DMS79 treated with DMSO at 0.1 percent for 48 hours (cell line): ENCODE results near the gene ZSCAN10.
"Not testable (repeated sequence)": the region's sequence is repeated elsewhere in the genome, so short reads cannot be mapped to it uniquely, and the experiment has no call there.

Experiments used
- DNase-seq: peaks from one replicate; lab custom pipeline; 2025; lab: John Stamatoyannopoulos, UW

Gene ZSCAN10

DNA sequence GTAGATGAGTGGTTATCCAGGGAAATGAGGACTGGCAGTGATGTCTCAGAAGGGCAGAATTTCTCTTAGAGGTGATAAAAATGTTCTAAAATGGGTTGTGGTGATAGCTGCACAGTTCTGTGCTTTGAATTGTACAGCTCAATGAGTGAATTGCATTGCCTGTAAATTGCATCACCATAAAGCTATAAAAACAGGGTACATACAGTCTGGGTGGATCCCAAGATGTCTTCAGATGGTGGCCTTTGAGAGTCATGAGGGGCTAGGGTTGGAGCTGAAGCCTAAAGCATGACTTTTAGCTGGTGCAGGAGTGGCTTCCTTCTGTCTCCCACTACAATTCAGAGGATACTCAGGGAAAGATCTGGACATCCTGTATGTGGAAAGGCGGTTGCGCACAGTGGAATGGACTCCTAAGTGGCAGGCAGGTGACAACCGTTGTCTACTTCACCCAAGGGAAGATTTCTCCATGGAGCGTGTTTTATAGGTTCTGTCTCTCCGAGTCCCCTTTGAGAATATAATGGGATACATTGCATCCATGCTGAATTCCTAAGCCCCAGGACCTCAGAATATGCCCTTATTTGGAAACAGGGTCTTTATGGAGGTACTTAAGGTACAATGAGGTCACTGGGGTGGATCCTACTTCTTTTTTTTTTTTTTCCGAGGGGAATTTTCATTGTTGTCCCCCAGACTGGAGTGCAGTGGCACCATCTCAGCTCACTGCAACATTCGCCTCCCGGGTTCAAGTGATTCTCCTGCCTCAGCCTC lies 35.3 kb downstream of the ZSCAN10 start:
- no peak for DNase-seq

DNA sequence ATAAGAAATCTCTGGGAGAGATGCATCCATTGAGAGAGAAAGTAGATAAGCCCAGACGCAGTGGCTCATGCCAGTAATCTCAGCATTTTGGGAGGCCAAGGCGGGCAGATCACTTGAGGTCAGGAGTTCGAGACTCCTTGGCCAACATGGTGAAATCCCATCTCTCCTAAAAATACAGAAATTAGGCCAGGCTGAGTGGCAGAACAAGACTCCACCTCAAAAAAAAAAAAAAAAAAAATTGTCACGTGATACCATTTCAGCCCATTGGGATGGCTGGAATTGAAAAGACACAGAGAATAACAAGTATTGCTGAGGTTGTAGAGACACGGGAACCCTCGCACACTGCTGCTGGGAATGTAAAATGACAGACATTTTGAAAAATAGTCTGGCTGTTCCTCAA lies 36.5 kb downstream of the ZSCAN10 start:
- DNase-seq = no peak

DNA sequence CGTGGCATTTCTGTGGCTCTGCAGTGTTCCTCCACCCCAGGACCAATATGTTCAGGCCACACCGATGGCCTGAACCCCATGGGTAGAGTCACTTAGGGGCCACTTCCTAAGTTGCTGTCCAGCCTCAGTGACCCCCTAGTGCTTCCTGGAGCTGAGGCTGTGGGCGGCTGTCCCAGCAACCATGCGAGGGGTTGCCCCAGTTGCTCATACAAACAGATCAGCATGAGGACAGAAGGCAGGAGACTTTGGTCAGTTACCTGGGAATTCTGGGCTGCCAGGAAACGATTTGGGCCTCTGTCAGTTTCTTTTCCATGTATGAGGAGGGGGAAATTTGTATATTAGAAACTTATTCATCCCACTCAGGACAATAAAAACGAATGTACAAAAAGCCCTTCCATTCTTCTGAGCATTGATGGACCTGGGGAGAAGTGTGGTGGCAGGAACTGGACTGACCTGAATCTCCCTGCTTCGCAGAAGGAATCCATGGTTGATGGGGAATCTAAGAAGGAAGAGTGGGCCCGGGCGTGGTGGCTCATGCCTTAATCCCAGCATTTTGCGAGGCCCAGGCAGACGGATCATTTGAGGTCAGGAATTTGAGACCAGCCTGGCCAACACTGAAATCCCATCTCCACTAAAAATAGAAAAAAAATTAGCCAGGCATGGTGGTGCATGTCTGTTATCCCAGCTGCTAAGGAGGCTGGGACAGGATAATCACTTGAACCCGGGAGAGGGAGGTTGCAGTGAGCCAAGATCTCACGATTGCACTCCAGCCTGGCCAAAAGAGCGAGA lies 38.6 kb downstream of the ZSCAN10 start:
- no peak for DNase-seq

DNA sequence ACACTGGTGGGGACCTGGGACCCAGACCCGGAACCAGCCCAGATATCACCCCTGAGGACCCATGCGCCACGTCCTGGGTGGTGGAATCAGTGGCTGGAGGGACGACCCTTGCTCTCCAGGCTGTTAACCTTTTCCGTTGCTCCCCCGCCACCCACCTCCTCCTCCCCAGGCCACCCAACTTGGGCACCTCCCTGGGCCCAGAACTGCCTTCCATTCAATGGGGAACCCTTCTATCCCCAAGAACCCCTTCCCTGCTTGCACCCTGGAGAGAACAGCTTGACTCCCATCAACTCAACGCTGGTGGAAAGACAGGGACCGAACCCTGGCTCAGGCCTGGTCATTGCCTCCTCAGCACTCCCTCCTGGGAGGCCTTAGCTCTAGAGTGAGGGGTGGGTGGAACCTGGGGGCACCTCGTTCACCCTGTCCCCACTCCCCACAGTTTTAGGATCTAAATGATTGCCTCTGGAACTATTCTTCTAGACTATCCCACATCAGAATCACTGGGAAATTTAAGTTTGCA lies 39.3 kb downstream of the ZSCAN10 start:
- no peak for DNase-seq

DNA sequence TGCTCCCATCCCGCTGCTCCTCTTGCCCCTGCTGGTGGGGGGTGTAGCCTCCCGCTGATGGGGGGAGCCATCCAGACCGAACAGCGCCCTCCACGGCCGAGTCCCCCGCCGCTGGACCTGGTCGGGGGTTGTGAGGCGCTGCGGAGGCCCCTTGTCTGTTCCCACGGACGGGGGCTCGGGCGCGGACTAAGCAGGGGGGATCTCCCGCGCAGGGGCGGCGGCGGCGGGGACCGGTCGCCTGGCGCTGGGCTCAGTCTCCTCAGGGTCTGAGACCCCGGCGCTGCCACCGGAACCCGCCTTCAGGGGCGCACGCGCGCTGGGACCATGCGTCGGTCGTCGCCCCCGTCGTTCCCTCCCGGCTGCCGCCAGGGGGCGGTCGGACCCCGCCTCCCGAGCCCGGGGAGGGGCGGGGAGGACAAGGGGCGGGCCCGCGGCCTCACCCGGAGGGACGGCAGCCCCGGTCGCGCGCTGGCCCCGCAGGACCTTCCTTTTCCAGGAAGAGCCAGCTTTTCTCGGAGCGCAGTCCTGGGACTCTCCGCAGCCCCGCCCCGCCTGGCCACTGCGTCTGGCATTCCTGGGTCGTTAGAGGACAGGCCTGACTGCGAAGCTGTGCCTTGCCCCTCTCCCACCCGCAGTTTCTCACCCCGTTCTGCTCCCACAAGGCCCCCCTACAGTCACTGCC lies 39.9 kb downstream of the ZSCAN10 start:
- peak; percentile 36 for DNase-seq

DNA sequence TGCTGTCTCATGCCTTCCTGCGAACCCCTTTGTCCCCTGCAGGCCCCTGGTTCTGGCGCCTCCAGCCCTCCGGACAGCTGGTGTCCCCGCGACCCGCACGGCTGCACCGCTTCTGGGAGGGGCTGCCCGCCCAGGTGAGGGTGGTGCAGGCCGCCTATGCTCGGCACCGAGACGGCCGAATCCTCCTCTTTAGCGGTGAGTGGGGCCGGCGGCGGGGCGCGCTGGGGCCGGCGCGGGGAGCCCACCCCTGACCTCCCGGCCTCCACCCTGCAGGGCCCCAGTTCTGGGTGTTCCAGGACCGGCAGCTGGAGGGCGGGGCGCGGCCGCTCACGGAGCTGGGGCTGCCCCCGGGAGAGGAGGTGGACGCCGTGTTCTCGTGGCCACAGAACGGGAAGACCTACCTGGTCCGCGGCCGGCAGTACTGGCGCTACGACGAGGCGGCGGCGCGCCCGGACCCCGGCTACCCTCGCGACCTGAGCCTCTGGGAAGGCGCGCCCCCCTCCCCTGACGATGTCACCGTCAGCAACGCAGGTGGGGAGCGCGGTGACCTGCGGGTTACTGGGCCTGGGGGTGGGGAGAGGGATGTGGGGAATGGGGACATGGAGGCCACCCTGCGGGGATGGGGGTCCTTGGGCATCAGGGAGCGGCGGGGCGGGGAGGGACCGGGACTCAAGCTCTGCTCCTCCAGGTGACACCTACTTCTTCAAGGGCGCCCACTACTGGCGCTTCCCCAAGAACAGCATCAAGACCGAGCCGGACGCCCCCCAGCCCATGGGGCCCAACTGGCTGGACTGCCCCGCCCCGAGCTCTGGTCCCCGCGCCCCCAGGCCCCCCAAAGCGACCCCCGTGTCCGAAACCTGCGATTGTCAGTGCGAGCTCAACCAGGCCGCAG lies 40.7 kb downstream of the ZSCAN10 start:
- no peak for DNase-seq

DNA sequence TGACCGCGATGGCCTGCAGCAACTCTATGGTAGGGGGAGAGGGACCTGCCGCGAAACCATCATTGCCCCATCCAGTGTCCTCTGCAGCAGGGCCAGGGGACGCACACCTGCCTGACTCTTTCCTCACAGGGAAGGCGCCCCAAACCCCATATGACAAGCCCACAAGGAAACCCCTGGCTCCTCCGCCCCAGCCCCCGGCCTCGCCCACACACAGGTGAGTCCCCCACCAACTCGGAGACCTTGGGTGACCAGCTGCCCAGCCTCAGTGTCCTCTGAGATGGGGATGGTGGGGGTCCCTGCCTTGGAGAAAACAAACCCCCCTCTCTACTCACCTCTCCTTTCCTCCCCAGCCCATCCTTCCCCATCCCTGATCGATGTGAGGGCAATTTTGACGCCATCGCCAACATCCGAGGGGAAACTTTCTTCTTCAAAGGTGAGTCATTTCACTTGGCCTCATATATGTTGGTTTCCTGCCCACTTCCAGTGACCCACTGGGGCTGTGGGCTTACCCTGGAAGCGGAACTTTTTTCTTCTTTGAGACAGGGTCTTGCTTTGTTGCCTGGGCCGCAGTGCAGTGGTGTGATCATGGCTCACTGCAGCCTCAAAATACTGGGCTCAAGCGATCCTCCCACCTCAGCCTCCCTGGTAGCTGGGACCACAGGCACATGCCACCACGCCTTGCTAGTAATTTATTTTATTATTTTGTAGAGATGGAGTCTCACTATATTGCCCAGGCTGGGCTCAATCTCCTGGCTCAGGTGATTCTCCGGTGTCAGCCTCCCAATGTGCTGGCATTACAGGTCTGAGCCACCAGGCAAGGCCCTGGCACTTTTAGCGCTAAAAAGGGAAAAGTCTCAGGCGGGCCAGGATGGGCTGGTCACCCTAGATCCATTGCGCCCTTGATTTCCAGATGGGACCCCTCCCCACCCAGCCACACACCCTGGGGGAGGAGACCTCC lies 41.6 kb downstream of the ZSCAN10 start:
- no peak for DNase-seq

DNA sequence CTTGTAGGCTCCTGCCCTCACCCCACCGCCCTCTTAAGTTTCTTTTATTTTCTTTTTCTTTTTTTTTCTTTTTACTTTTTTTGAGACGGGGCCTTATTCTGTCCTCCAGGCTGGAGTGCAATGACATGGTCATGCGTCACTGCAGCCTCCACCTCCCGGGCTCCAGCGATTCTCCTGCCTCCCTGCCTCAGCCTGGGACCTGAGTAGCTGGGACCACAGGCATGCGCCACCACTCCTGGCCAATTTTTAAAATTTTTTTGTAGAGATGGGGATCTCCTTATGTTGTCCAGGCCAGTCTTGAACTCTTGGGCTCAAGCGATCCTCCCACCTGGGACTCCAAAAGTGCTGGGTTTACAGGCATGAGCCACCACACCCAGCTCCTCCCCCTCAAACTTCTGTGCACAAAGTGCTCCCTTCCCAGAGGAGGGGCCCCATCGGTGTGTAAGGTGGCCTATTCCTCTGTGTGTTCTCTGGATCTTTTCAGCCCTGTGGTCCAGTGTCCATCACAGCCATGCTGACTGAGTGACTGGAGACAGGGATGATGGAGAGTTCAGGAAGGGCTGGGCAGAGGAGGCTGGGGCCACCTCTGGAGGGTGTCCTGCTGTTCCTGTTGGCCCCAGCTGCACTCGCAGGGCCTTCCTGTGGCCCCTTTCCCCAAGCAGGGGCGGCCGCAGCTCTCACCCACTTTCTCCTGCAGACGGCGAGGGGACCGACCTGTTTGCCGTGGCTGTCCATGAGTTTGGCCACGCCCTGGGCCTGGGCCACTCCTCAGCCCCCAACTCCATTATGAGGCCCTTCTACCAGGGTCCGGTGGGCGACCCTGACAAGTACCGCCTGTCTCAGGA lies 42.5 kb downstream of the ZSCAN10 start:
- no peak for DNase-seq

DNA sequence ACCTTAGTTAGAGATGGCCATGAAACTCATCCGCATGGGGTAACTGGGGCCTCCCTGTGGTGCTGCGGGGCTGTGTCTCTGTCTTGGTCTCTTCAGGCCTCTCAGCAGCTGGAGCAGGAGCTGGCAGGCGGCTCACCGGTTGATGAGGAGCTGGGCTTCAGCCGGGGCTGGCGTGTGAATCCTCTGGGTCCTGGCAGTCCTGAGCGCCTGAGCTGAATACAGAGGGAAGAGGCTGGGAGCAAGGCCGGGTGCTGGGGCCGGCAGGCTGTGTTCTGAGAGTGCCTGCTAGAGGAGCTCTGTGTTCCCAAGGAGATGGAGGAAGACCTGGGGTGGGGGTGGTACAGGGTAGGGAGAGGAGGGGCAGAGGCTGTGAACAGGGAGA lies 43.4 kb downstream of the ZSCAN10 start:
- not testable (repeated sequence) for DNase-seq

DNA sequence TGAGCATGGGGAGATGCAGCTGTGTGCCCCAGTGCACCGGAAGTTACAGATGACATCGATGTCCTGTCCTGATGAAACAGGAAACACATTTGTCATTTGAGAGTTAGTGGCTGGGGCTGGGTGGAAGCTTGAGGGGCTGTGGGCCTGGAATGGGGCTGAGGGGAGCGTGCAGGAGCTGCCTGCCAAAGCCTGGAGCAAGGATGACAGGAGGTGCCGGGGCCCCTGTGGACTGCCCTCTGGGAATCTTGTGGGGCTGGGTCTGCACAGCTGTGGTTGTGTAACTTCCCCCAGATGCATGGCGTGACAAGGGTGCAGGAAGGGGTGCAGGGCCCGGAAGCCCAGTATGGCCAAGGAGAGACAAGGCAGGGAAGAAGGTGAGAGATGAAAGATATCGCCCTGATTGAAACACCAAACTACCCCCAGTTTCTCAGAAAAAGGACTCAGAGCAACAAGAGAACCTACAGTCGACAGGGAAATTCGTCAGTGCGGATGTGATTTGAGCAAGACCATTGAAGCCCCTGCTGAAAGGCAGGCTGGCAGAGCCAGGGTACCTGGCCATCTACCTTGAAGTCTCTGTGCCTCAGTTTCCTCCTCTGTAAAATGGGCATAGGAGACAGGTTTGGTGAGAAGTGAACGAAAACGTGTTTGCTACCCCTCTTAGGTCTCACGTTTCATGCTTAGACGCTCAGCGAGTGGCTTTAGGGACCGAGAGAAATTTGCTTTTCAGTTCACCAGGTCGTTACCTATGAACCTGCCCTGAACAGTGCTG lies 43.9 kb downstream of the ZSCAN10 start:
- DNase-seq = no peak

DNA sequence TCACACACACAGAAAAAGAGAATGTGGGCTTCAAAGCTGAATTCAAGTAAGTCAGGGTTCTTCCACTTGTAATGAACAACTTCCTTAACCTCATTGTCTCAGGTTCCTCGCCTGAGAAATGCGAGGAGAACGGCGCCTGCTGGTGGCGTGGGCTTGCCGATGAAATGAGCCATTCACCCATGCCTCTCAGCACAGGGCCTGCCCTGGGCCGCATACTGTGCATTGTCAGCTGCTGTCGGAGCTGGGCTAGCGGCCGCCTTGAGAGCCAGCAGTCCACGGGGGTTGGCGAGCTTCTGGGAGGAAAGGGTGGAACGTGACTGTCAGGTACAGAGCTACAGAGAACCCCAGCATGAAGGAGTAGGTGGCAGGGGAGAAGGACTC lies 45.8 kb downstream of the ZSCAN10 start:
- not testable (repeated sequence) for DNase-seq

DNA sequence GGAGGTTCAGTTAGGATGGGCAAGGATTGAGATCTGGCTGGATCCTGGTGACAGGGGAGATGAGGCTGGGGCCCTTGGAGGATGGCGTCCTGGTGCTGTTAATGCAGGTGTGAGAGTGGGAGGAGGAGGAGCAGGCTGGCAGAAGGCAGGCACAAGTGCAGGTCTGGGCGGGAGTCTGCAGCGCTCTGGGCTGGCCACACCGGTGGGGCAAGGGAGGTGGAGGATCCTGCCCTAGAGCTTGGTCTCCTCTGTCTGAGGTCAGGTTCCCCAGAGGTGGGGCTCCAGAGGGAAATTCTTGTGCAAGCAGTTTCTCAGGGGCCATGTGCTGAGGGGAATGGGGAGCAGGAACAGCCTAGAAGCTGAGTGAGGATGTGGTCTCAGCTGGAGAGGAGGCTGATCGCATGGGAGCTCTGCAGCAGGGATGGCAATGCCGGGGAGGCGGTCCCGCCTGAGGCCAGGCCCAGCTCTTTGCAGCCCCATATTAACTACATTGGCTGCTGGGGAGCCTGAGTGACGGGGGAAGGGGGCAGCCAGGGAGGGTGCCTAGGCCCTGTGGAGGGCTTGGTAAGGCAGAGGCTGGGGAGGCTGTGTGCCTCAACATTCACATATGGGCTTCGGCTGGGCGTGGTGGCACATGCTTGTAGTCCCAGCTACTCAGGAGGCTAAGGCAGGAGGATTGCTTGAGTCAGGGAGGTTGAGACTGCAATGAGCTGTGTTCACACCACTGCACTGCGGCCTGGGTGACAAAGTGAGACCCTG lies 46.3 kb downstream of the ZSCAN10 start:
- DNase-seq = not testable (repeated sequence)

DNA sequence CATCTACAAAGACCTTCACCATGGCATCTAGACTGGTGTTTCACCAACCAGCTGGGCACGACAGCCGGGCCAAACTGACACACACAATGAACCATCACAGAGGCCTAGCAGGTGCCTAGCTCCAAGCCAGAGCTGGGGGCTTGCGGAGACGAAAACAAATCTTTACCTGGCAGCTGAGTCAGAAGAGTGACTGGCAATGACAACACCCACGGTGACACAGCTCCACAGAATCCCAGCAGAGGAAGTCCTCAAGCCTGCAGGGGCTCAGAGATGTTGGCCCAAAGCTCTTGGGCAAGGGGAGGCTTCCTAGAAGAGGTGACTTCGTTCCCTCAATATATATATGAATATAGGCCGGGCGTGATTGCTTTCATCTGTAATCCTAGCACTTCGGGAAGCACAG lies 47.6 kb downstream of the ZSCAN10 start:
- no peak for DNase-seq

DNA sequence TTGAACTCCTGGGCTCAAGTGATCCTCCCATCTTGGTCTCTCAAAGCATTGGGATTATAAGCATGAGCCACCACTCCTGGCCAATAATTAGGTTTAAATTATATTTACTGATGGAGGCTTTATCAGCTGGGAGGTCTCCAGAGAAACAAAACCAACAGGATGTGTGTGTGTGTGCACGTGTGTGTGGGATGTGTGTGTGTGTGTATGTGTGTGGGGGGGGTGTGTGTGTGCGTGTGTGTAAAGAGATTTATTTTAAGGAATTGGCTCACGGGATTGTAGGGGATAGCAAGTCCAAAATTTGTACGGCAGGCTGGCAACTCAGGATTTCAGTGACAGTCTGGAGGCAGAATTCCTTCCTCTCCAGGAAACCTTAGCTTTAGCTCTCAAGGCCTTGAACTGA lies 48.1 kb downstream of the ZSCAN10 start:
- DNase-seq = no peak

DNA sequence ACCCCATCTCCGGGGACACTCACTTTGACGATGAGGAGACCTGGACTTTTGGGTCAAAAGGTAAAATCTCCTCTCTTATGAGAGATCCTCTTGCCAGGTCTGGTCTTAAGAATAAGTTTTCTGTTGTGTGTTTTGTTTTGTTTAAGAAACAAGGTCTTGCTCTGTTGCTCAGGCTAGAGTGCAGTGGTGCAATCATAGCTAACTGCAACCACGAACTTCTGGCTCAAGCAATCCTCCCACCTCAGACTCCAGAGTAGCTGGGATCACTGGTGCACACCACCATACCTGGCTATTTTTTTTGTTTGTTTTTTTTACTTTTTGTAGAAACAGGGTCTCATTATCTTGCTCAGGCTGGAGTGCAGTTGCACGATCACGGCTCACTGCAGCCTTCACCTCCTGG lies 48.6 kb downstream of the ZSCAN10 start:
- no peak for DNase-seq

DNA sequence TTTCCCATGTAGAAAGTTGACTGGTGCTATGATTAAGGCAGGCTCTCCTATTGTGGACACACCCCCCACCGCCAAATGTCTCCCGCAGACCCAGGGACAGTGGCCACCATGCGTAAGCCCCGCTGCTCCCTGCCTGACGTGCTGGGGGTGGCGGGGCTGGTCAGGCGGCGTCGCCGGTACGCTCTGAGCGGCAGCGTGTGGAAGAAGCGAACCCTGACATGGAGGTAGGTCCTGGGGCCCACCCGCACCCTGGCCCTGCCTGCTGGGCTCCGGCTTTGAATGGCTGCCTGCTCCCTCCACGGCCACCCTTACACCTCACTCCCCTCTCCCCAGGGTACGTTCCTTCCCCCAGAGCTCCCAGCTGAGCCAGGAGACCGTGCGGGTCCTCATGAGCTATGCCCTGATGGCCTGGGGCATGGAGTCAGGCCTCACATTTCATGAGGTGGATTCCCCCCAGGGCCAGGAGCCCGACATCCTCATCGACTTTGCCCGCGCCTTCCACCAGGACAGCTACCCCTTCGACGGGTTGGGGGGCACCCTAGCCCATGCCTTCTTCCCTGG lies 49.1 kb downstream of the ZSCAN10 start:
- DNase-seq = no peak

DNA sequence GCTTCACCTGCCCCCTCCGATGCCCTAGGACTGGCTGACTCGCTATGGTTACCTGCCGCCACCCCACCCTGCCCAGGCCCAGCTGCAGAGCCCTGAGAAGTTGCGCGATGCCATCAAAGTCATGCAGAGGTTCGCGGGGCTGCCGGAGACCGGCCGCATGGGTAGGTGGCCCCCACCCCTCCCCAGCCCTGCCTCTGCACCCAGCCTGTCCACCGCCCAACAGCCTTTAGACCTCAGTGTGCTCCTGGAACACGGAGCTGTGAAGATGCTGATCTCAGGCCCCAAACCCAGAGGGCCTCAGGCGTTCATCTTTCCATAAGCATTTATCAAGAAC lies 51.7 kb downstream of the ZSCAN10 start:
- DNase-seq = no peak
